Measurements from ENCODE around the gene SBK1. TPM values are rescaled to one million over a fixed set of nuclear protein-coding genes. Genes with fewer than 3 reads are reported as not detected.

The SBK1 gene
- total RNA-seq, 1 donor from 2014 or later, result 7.0 TPM

DNA sequence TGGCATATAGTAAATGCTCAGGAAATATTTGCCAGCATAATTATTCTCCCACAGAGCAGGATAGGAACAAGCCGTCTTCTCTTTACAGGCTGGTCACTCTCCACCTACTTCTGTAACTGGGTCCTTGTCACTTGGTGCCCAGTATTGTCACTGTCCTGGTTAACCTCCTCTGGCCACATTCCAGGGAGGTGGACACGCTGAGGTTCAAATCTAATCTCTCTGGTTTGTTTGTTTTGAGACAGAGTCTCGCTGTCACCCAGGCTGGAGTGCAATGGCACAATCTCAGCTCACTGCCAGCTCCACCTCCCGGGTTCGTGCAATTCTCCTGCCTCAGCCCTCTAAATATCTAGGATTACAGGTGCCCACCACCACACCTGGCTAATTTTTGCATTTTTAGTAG is 15.6 kb downstream of the SBK1 start:
- peaks cover 4% of the 10 kb centered on the region for H3K27me3 Mint-ChIP-seq (ENCODE audit: low read depth, unreplicated experiment)
- no peaks in the 10 kb centered on the region for H3K27me3 ChIP-seq (ENCODE audit: insufficient read depth, low read length)
- DNase-seq (ENCODE audit: low read depth), result no peak
- no peak for TF ChIP-seq EZH2 (IDR thresholded peaks at IDR 0.05; ENCODE audit: insufficient read depth, low read length)
- TF ChIP-seq, protein P1, sequence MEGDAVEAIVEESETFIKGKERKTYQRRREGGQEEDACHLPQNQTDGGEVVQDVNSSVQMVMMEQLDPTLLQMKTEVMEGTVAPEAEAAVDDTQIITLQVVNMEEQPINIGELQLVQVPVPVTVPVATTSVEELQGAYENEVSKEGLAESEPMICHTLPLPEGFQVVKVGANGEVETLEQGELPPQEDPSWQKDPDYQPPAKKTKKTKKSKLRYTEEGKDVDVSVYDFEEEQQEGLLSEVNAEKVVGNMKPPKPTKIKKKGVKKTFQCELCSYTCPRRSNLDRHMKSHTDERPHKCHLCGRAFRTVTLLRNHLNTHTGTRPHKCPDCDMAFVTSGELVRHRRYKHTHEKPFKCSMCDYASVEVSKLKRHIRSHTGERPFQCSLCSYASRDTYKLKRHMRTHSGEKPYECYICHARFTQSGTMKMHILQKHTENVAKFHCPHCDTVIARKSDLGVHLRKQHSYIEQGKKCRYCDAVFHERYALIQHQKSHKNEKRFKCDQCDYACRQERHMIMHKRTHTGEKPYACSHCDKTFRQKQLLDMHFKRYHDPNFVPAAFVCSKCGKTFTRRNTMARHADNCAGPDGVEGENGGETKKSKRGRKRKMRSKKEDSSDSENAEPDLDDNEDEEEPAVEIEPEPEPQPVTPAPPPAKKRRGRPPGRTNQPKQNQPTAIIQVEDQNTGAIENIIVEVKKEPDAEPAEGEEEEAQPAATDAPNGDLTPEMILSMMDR (IDR thresholded peaks at IDR 0.05; ENCODE audit: insufficient read depth, low read depth, low read length), result no peak
- H3K4me2 ChIP-seq (ENCODE audit: low read length), result no peak overlapping the region
- H3K4me1 Mint-ChIP-seq (ENCODE audit: low read depth, unreplicated experiment), result no peaks in the 10 kb centered on the region
- H2AFZ ChIP-seq (ENCODE audit: low read depth, low read length), result no peak overlapping the region
- H3K79me2 ChIP-seq (ENCODE audit: insufficient read depth, low read length), result no peaks in the 10 kb centered on the region
- H3K36me3 Mint-ChIP-seq (ENCODE audit: low read depth, unreplicated experiment), result peaks cover 1% of the 10 kb centered on the region
- H3K27ac ChIP-seq (ENCODE audit: low read depth, low read length), result no peak overlapping the region
- H3K4me3 ChIP-seq (ENCODE audit: insufficient read depth, low read depth, low read length), result no peak overlapping the region
- no peak overlapping the region for H3K27ac Mint-ChIP-seq (ENCODE audit: unreplicated experiment)
- H4K20me1 ChIP-seq (ENCODE audit: insufficient read depth, low read length), result no peaks in the 10 kb centered on the region
- no peak for FAIRE-seq
- H3K9ac ChIP-seq (ENCODE audit: low read length), result no peak overlapping the region
- no peaks in the 10 kb centered on the region for H3K4me1 ChIP-seq (ENCODE audit: insufficient read depth, low read length)
- no peak overlapping the region for H3K4me3 Mint-ChIP-seq (ENCODE audit: unreplicated experiment)
- no peaks in the 10 kb centered on the region for H3K9me3 ChIP-seq (ENCODE audit: insufficient read depth, low read depth, low read length)
- peaks cover 3% of the 10 kb centered on the region for H3K9me3 Mint-ChIP-seq (ENCODE audit: unreplicated experiment)
- no peaks in the 10 kb centered on the region for H3K36me3 ChIP-seq (ENCODE audit: insufficient read depth, low read length)

DNA sequence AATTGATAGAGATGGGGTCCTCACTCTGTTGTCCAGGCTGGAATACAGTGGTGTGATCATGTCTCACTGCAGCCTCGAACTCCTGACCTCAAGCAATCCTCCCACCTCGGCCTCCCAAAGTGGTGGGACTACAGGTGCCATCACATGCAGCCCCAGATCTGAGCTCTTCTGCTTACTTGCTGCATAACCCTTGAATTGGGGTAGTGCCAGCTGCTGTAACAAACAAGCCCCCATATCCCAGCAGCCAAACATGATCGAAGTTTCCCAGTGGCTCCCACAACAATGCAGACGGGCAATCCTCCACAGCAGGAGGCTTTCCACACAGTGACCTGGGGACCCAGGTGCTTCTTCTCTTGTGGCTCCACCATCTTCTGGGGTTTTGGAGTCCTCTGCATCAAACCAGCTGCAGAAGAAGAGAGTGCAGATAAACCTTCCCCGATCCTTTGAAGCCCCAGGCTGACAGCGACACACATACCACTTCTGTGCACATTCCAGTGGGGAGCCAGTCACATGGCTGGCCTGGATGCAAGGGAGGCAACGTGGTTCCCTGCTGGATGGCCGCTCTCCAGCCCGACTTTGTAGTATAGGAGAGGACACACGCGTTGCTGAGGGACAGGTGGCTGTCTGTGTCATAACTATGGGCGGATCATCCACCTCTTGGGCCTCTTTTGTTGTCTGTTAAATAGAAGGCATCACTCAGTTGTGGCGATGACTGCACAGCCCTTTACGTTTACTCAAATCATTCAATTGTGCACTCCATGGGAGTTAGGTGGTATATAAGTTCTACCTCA is 16.7 kb downstream of the SBK1 start:
- Mint-ChIP-seq H3K9me3 (ENCODE audit: unreplicated experiment) (peaks cover 3% of the 10 kb centered on the region), H3K27me3 (ENCODE audit: low read depth, unreplicated experiment) (peaks cover 4% of the 10 kb centered on the region), H3K4me1 (ENCODE audit: low read depth, unreplicated experiment) (no peaks in the 10 kb centered on the region), H3K36me3 (ENCODE audit: low read depth, unreplicated experiment) (peaks cover 1% of the 10 kb centered on the region), H3K27ac (ENCODE audit: unreplicated experiment) (no peak overlapping the region), H3K4me3 (ENCODE audit: unreplicated experiment) (no peak overlapping the region)
- TF ChIP-seq, protein P1 (IDR thresholded peaks at IDR 0.05; ENCODE audit: insufficient read depth, low read depth, low read length), result no peak
- TF ChIP-seq EZH2 (IDR thresholded peaks at IDR 0.05; ENCODE audit: insufficient read depth, low read length), result no peak
- no peaks in the 10 kb centered on the region for H4K20me1 ChIP-seq (ENCODE audit: insufficient read depth, low read length)
- FAIRE-seq, result no peak
- no peak for DNase-seq (ENCODE audit: low read depth)
- no peaks in the 10 kb centered on the region for H3K4me1 ChIP-seq (ENCODE audit: insufficient read depth, low read length)
- no peak overlapping the region for H3K27ac ChIP-seq (ENCODE audit: low read depth, low read length)
- H3K27me3 ChIP-seq (ENCODE audit: insufficient read depth, low read length), result no peaks in the 10 kb centered on the region
- no peak overlapping the region for H3K4me3 ChIP-seq (ENCODE audit: insufficient read depth, low read depth, low read length)
- H3K9ac ChIP-seq (ENCODE audit: low read length), result no peak overlapping the region
- no peaks in the 10 kb centered on the region for H3K36me3 ChIP-seq (ENCODE audit: insufficient read depth, low read length)
- no peak overlapping the region for H2AFZ ChIP-seq (ENCODE audit: low read depth, low read length)
- no peak overlapping the region for H3K4me2 ChIP-seq (ENCODE audit: low read length)
- H3K9me3 ChIP-seq (ENCODE audit: insufficient read depth, low read depth, low read length), result no peaks in the 10 kb centered on the region
- H3K79me2 ChIP-seq (ENCODE audit: insufficient read depth, low read length), result no peaks in the 10 kb centered on the region

DNA sequence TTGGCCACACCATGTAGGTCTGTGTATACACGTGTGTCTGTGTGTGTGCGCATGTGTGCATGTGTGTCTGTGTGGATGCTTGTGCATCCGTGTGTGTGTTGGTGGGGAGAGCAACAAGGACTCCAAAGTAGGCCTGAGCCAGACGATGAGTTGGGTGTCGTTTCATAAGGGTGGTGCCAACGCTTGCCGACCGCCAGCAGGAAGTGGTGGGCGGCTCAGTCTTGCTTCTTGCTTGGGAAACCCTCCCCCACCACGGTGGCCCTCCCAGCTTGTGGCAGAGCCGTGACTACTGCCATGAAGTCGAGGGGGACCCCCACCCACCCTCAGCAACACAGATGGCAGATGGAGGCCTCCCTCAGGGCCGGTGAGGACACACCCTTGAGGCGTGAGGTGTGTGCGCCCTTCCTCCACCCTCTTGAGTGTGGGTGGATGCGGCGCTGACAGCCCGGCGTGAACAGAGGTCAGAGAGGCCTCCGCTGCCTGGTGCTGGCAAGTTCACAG is 17.5 kb downstream of the SBK1 start:
- H3K9me3 Mint-ChIP-seq (ENCODE audit: unreplicated experiment), result peaks cover 3% of the 10 kb centered on the region
- no peaks in the 10 kb centered on the region for H3K4me1 Mint-ChIP-seq (ENCODE audit: low read depth, unreplicated experiment)
- H3K4me3 Mint-ChIP-seq (ENCODE audit: unreplicated experiment), result no peak overlapping the region
- Histone ChIP-seq H3K27ac (ENCODE audit: low read depth, low read length) (no peak overlapping the region), H3K9ac (ENCODE audit: low read length) (no peak overlapping the region), H3K4me2 (ENCODE audit: low read length) (no peak overlapping the region), H3K9me3 (ENCODE audit: insufficient read depth, low read depth, low read length) (no peaks in the 10 kb centered on the region), H4K20me1 (ENCODE audit: insufficient read depth, low read length) (no peaks in the 10 kb centered on the region), H3K36me3 (ENCODE audit: insufficient read depth, low read length) (no peaks in the 10 kb centered on the region), H3K4me3 (ENCODE audit: insufficient read depth, low read depth, low read length) (no peak overlapping the region), H3K27me3 (ENCODE audit: insufficient read depth, low read length) (no peaks in the 10 kb centered on the region), H3K79me2 (ENCODE audit: insufficient read depth, low read length) (no peaks in the 10 kb centered on the region), H2AFZ (ENCODE audit: low read depth, low read length) (no peak overlapping the region), H3K4me1 (ENCODE audit: insufficient read depth, low read length) (no peaks in the 10 kb centered on the region)
- FAIRE-seq (no peak), DNase-seq (ENCODE audit: low read depth) (no peak)
- H3K36me3 Mint-ChIP-seq (ENCODE audit: low read depth, unreplicated experiment), result peaks cover 1% of the 10 kb centered on the region
- peaks cover 4% of the 10 kb centered on the region for H3K27me3 Mint-ChIP-seq (ENCODE audit: low read depth, unreplicated experiment)
- H3K27ac Mint-ChIP-seq (ENCODE audit: unreplicated experiment), result no peak overlapping the region
- TF ChIP-seq EZH2 (IDR thresholded peaks at IDR 0.05; ENCODE audit: insufficient read depth, low read length), result no peak
- TF ChIP-seq, protein P1 (IDR thresholded peaks at IDR 0.05; ENCODE audit: insufficient read depth, low read depth, low read length), result no peak
